ENCODE measurements around the gene SIMC1.

DNA sequence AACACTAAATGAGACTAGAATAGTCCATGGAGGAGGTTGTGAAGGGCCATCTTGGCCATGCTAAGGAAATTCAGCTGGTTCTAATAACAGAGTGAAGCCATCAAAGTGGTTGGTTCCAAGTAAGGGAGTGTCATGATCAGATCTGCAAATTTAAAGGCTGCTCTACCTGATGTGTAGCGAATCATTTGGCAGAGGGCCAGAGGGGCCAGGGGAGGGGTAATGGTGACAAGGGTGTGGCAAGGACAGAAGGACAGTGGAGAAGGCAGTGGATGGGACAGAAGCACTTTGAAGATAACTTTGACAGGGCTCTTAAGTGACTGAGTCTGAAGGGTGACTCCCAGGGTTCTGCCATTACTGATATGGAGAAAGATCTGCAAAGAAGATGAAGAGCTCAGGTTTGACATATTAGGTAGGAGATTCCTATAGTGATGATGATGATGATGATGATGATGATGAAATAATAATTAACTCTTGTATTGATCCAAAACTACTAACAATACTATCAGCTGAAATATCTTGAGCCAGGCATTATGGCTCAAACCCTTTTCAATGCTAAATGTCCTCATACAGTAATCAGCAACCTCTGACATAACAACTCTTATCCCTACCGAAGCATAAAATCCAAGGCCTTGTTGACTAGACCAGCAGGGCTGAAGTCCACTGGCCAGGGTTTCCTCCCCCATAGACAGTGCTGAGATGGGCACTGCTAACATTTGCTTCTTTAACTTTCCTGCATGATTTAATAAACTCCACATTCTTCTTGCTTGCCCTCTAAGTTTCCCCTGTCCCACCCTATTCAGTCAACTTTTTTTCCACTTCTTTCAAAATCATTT lies 103.3 kb downstream of the SIMC1 start:
- no peak for TF ChIP-seq POLR2AphosphoS5 (IDR thresholded peaks at IDR 0.05)
- TF ChIP-seq POLR2A (IDR thresholded peaks at IDR 0.05), result no peak

Data from prostate gland (tissue), 1 donor.